Measurements from ENCODE around the gene FGF14.

- no peak for TF ChIP-seq CTCF (IDR thresholded peaks at IDR 0.05)
- TF ChIP-seq POLR2A (IDR thresholded peaks at IDR 0.05): no peak
Measured at GRCh38 chr13:101785858-101786257, 616.0 kb downstream of the FGF14 start.

Measured in lower leg skin (tissue), 3 donors.